NCI-H2227 (cell line): ENCODE data around the gene SEC16B.

Experiments used
- DNase-seq: peaks from one replicate; lab custom pipeline; 2025; ENCODE audit not compliant: unreplicated experiment; lab: John Stamatoyannopoulos, UW

SEC16B gene

GRCh38 chr1:177944016-177944949 is 25.6 kb downstream of the SEC16B start:
- DNase-seq, result no peak

- no peak for DNase-seq
Observed at GRCh38 chr1:177941976-177942375, 27.9 kb downstream of the SEC16B start.

GRCh38 chr1:177940682-177941081 is 29.2 kb downstream of the SEC16B start:
- DNase-seq, result no peak

- no peak for DNase-seq
Observed at GRCh38 chr1:177937931-177938330, 31.9 kb downstream of the SEC16B start.

GRCh38 chr1:177937174-177937770 is 32.6 kb downstream of the SEC16B start:
- no peak for DNase-seq

GRCh38 chr1:177935638-177936415 is 34.0 kb downstream of the SEC16B start:
- DNase-seq, result no peak

GRCh38 chr1:177934927-177935326 is 34.9 kb downstream of the SEC16B start:
- DNase-seq, result no peak

- no peak for DNase-seq
Observed at GRCh38 chr1:177934461-177934860, 35.4 kb downstream of the SEC16B start.

GRCh38 chr1:177933881-177934280 is 36.0 kb downstream of the SEC16B start:
- no peak for DNase-seq

GRCh38 chr1:177932123-177932522 is 37.7 kb downstream of the SEC16B start:
- no peak for DNase-seq

- no peak for DNase-seq
Observed at GRCh38 chr1:177928952-177929351, 40.9 kb downstream of the SEC16B start.

- peak; percentile 6 for DNase-seq
Observed at GRCh38 chr1:177928194-177928593, 41.7 kb downstream of the SEC16B start.

- DNase-seq, result no peak
Observed at GRCh38 chr1:177927021-177927596, 42.7 kb downstream of the SEC16B start.

- DNase-seq, result no peak
Observed at GRCh38 chr1:177926201-177926600, 43.7 kb downstream of the SEC16B start.

GRCh38 chr1:177925006-177925405 is 44.9 kb downstream of the SEC16B start:
- DNase-seq, result no peak

- no peak for DNase-seq
Observed at GRCh38 chr1:177923441-177923840, 46.4 kb downstream of the SEC16B start.

GRCh38 chr1:177922209-177922608 is 47.6 kb downstream of the SEC16B start:
- no peak for DNase-seq

- DNase-seq, result no peak
Observed at GRCh38 chr1:177921590-177921989, 48.3 kb downstream of the SEC16B start.

GRCh38 chr1:177920091-177920490 is 49.8 kb downstream of the SEC16B start:
- DNase-seq, result no peak

- no peak for DNase-seq
Observed at GRCh38 chr1:177915641-177916040, 54.2 kb downstream of the SEC16B start.

GRCh38 chr1:177914603-177915002 is 55.3 kb downstream of the SEC16B start:
- no peak for DNase-seq
